Esophagus muscularis mucosa (tissue), 4 donors: Measurements from ENCODE around the gene MMP21. TPM values are rescaled to one million over a fixed set of nuclear protein-coding genes. Genes with fewer than 3 reads are reported as not detected.

Source experiments
- DNase-seq: peaks from one replicate; pipeline ENCODE4 v3.0.0-alpha.2; 2017; ENCODE audit errors: extremely low spot score
- H3K27ac ChIP-seq, 4 donors: fragments of 200-600 bp; sonication (generic); replicated peaks in 1 of 4; 1 replicate in 3 of 4; 2 replicates in 1 of 4; pipeline ENCODE4 v1.5.1; 2016 to 2019; ENCODE audit warnings: mild to moderate bottlenecking in 1 of 4
- H3K27me3 ChIP-seq, 4 donors: fragments of 200-600 bp; sonication (generic); one replicate each; pipeline versions ENCODE4 v1.5.1 to v1.6.0; 2016 to 2019
- H3K36me3 ChIP-seq, 4 donors: fragments of 200-600 bp; sonication (generic); one replicate each; pipeline ENCODE4 v1.5.1; 2016 to 2019
- H3K4me1 ChIP-seq, 4 donors: fragments of 200-600 bp; sonication (generic); one replicate each; pipeline ENCODE4 v1.5.1; 2016 to 2019
- H3K4me3 ChIP-seq, 4 donors: fragments of 200-600 bp; sonication (generic); 1 replicate in 2 of 4; 2 replicates in 2 of 4; pipeline ENCODE4 v1.5.1; 2016 to 2019; ENCODE audit warnings: mild to moderate bottlenecking in 4 of 4, moderate library complexity in 1 of 4
- H3K9me3 ChIP-seq, 4 donors: fragments of 200-600 bp; sonication (generic); 1 replicate in 3 of 4; 2 replicates in 1 of 4; pipeline ENCODE4 v1.5.1; 2016 to 2019
- EP300 ChIP-seq: sonication (generic); formaldehyde crosslinking; IDR thresholded peaks from one replicate; pipeline ENCODE4 v1.6.1; 2017; ENCODE audit warnings: antibody characterized with exemption
- POLR2A ChIP-seq: fragments of 450-650 bp; IDR thresholded peaks from one replicate; pipeline ENCODE4 v1.6.1; 2017; ENCODE audit warnings: antibody characterized with exemption, moderate library complexity, mild to moderate bottlenecking, low read depth
- POLR2AphosphoS5 ChIP-seq, 2 donors: sonication (generic); formaldehyde crosslinking; IDR thresholded peaks; one replicate each; pipeline ENCODE4 v1.6.1; 2017; ENCODE audit warnings: antibody characterized with exemption in 2 of 2
- WGBS: methylation state at CpG from one replicate; pipeline ENCODE4 v1.1.5; 2018; 5-methylcytosine and 5-hydroxymethylcytosine counted together
- intact Hi-C: fragments of 100-400 bp; cut with DNase I; formaldehyde crosslinking; loops from one replicate; pipeline ENCODE4 v1.15.1; 2023
- total RNA-seq, 4 donors: library from RNA; depleted of rRNA; stranded (reverse); fragments of >200 nt; gene quantifications; one replicate each; pipeline versions ENCODE4 v1.1.0 to v1.2.1, GENCODE V29; 2016
- TF ChIP-seq, protein P1 (sequence below), 3 experiments: fragments of 200-600 bp in 2 of 3; fragments of 450-650 bp in 1 of 3; sonication (generic) in 2 of 3; IDR thresholded peaks; one replicate each; pipeline ENCODE4 v1.5.1; 2017 to 2019; ENCODE audit warnings: antibody characterized with exemption in 3 of 3, mild to moderate bottlenecking in 2 of 3, moderate library complexity in 1 of 3

MMP21 gene
- total RNA-seq, 4 donors from 2014 or later, result not detected

DNA sequence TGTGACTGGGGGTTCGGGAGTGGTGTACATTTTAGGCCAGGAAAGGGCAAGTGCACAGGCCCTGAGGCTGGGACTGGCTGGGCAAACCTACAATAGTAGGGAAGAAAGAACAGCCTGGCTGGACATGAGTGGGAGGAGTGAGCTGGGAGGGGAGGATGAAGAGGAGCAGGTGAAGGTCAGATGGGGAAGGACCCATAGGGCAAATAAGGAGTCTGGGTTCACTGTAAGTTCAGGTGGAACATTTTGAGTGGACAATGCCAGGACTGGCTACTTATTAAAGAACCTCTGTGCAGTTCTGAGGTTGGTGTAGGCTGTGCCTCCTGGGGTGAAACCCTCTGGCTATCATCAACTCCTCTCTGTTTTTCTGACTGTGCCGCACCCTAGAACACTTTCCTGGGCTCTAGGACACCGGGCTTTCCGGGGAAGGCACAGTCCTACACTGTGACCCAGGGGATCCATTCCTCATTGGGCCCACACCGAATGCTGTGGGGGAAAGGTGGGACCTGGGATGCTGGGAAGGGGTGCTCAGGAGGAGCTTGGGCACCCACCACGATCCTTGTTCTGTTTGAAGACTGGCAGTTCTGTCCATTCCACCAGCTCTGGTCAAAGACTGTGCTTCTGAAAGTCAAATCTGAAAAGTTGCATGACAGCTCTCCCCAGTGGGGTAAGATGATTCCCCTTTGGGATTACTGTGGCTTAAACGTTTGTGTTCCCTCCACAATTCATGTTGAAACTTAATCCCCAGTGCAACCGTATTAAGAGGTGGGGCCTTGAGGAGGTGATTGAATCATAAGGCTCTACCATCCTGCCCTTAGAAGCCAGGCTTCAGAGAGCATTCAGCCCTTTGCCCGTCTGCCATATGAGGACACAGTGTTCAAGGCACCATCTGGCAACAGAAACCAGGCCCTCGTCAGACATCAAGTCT is 4.0 kb upstream of the MMP21 start:
- no peak overlapping the region for H3K27ac ChIP-seq
- H3K36me3 ChIP-seq, result no peaks in the 10 kb centered on the region
- no peaks in the 10 kb centered on the region for H3K4me1 ChIP-seq
- intact Hi-C loops, result no loop called here
- WGBS, result 88% methylated on average over 10 of the region's 10 CpGs
- H3K9me3 ChIP-seq, result no peaks in the 10 kb centered on the region
- TF ChIP-seq POLR2A, result no peak
- H3K4me3 ChIP-seq, result no peak overlapping the region
- DNase-seq, result no peak
- no peaks in the 10 kb centered on the region for H3K27me3 ChIP-seq

DNA sequence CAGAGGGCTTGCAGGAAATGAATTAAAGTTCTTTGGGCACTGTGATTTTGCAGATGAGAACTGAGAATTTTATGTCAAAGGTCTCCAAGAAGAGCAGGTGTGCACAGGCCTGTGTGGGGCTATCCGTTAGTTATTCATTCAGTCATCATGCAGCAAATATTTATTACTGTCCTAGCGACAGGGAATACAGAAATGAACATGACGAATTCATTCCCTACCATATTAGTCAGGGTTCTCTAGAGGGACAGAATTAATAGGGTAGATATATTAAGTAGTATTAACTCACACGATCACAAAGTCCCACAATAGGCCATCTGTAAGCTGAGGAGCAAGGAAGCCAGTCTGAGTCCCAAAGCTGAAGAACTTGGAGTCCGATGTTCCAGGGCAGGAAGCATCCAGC is 2.9 kb upstream of the MMP21 start:
- no peak for DNase-seq
- H3K27me3 ChIP-seq, result peaks cover 0 to 6% (median 0%) of the 10 kb centered on the region in 4 donors
- no peaks in the 10 kb centered on the region for H3K9me3 ChIP-seq
- no peak overlapping the region for H3K4me3 ChIP-seq
- H3K27ac ChIP-seq, result no peak overlapping the region
- H3K4me1 ChIP-seq, result no peaks in the 10 kb centered on the region
- intact Hi-C loops, result no loop called here
- TF ChIP-seq POLR2A, result no peak
- no peak for TF ChIP-seq POLR2AphosphoS5 (IDR thresholded peaks at IDR 0.05)
- TF ChIP-seq, protein P1, sequence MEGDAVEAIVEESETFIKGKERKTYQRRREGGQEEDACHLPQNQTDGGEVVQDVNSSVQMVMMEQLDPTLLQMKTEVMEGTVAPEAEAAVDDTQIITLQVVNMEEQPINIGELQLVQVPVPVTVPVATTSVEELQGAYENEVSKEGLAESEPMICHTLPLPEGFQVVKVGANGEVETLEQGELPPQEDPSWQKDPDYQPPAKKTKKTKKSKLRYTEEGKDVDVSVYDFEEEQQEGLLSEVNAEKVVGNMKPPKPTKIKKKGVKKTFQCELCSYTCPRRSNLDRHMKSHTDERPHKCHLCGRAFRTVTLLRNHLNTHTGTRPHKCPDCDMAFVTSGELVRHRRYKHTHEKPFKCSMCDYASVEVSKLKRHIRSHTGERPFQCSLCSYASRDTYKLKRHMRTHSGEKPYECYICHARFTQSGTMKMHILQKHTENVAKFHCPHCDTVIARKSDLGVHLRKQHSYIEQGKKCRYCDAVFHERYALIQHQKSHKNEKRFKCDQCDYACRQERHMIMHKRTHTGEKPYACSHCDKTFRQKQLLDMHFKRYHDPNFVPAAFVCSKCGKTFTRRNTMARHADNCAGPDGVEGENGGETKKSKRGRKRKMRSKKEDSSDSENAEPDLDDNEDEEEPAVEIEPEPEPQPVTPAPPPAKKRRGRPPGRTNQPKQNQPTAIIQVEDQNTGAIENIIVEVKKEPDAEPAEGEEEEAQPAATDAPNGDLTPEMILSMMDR (IDR thresholded peaks at IDR 0.05), result no peak
- TF ChIP-seq EP300, result no peak
- H3K36me3 ChIP-seq, result no peaks in the 10 kb centered on the region
- 64% methylated on average over 5 of the region's 5 CpGs for WGBS

DNA sequence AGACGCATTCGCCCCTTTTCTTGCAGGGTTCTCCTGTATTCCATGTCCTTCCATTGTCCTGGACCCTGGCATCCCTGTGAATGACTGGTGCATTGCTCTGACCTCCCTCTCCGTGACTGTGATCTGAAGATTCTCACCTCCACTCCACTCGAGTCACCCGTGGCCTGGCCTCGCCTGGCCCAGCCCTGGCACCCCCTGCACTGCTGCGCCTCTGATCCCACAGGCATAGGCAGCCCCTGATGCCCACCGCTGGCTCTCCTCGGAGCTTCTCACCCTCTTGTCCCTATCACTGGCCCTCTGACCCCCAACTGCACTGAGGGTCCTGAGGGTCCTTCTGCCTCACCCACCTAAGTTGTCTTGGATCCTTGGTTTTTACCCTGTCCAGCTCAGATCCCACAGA is 2.2 kb upstream of the MMP21 start:
- no peak for DNase-seq
- TF ChIP-seq POLR2A, result no peak
- TF ChIP-seq, protein P1 (IDR thresholded peaks at IDR 0.05), result no peak
- TF ChIP-seq EP300, result no peak
- TF ChIP-seq POLR2AphosphoS5 (IDR thresholded peaks at IDR 0.05), result no peak
- H3K27me3 ChIP-seq, result peaks cover 0 to 7% (median 0%) of the 10 kb centered on the region in 4 donors
- intact Hi-C loops, result no loop called here
- WGBS, result 96% methylated on average over 9 of the region's 9 CpGs
- no peaks in the 10 kb centered on the region for H3K36me3 ChIP-seq
- no peaks in the 10 kb centered on the region for H3K4me1 ChIP-seq
- no peaks in the 10 kb centered on the region for H3K9me3 ChIP-seq
- no peak overlapping the region for H3K27ac ChIP-seq
- no peak overlapping the region for H3K4me3 ChIP-seq

DNA sequence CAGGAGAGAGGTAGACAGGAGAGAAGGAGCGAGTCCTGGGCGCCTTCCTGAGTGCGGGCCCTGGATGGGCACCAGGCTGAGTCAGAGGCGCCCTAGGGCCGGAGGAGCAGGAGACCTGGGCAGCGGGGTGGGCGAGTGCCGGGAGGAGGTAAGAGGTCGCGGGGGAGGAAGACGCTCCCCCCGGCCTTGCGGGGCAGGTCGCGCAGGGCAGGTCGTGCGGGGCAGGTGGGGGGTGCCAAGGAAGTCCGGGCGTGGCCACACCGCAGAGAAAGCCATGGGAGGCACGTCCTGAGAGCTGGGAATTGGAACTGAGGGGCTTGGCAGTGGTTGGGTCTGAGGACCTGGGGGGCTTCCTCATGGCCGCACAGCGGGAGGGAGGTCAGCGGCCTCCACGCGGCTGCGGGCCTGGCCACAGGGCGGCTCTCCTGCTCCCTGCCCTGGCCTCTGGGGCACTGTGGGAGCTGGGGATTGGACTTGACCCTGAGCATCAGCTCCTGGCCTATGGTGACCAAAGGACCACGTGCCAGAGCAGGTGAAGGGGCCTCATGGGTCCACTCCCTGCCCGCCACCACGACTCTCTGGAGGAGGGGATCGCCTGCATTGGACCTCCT is 935 bp downstream of the MMP21 start:
- DNase-seq, result no peak
- Histone ChIP-seq H3K27me3 (peaks cover 0 to 7% (median 0%) of the 10 kb centered on the region in 4 donors), H3K9me3 (no peaks in the 10 kb centered on the region), H3K36me3 (no peaks in the 10 kb centered on the region), H3K4me1 (no peaks in the 10 kb centered on the region), H3K4me3 (no peak overlapping the region), H3K27ac (no peak overlapping the region)
- TF ChIP-seq EP300 (no peak), POLR2A (no peak), POLR2AphosphoS5 (IDR thresholded peaks at IDR 0.05) (no peak)
- TF ChIP-seq, protein P1 (IDR thresholded peaks at IDR 0.05), result no peak
- intact Hi-C loops, result no loop called here
- 95% methylated on average over 28 of the region's 32 CpGs for WGBS
